CD4-positive, alpha-beta T cell treated with Interferon alpha-2 for 1 hour (primary cell): Measurements from ENCODE around the gene TMEM121.
"Not testable (repeated sequence)": the region's sequence is repeated elsewhere in the genome, so short reads cannot be mapped to it uniquely, and the experiment has no call there.

ENCODE experiments used
- DNase-seq, 2 donors: peaks; one replicate each; pipeline ENCODE4 v3.0.0-alpha.2; 2020 to 2022

The TMEM121 gene

GRCh38 chr14:105571181-105571951 lies 45.0 kb downstream of the TMEM121 start:
- not testable (repeated sequence) for DNase-seq

GRCh38 chr14:105572063-105572462 lies 45.7 kb downstream of the TMEM121 start:
- not testable (repeated sequence) for DNase-seq

- not testable (repeated sequence) for DNase-seq
Measured at GRCh38 chr14:105573841-105574240, 47.5 kb downstream of the TMEM121 start.

- not testable (repeated sequence) for DNase-seq
Measured at GRCh38 chr14:105574411-105574810, 48.0 kb downstream of the TMEM121 start.

GRCh38 chr14:105575016-105575700 lies 48.8 kb downstream of the TMEM121 start:
- DNase-seq, result not testable (repeated sequence)

- no peak for DNase-seq
Measured at GRCh38 chr14:105576525-105577088, 50.2 kb downstream of the TMEM121 start.

GRCh38 chr14:105577314-105577861 lies 51.0 kb downstream of the TMEM121 start:
- DNase-seq, result no peak

- no peak for DNase-seq
Measured at GRCh38 chr14:105578070-105578469, 51.7 kb downstream of the TMEM121 start.

GRCh38 chr14:105579221-105579620 lies 52.8 kb downstream of the TMEM121 start:
- not testable (repeated sequence) for DNase-seq
